Measurements from ENCODE around the gene ACVR1C.

GRCh38 chr2:157592374-157592773, 36.3 kb downstream of the ACVR1C start:
- no peak for TF ChIP-seq GTF2F1 (IDR thresholded peaks at IDR 0.05; ENCODE audit: borderline replicate concordance, low read depth, low read length)
- TF ChIP-seq, protein P1, sequence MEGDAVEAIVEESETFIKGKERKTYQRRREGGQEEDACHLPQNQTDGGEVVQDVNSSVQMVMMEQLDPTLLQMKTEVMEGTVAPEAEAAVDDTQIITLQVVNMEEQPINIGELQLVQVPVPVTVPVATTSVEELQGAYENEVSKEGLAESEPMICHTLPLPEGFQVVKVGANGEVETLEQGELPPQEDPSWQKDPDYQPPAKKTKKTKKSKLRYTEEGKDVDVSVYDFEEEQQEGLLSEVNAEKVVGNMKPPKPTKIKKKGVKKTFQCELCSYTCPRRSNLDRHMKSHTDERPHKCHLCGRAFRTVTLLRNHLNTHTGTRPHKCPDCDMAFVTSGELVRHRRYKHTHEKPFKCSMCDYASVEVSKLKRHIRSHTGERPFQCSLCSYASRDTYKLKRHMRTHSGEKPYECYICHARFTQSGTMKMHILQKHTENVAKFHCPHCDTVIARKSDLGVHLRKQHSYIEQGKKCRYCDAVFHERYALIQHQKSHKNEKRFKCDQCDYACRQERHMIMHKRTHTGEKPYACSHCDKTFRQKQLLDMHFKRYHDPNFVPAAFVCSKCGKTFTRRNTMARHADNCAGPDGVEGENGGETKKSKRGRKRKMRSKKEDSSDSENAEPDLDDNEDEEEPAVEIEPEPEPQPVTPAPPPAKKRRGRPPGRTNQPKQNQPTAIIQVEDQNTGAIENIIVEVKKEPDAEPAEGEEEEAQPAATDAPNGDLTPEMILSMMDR (IDR thresholded peaks at IDR 0.05; ENCODE audit: control extremely low read depth in 1 of 3, insufficient read depth in 1 of 3, low read depth in 1 of 3, low read length in 3 of 3), result no peak
- no peak for TF ChIP-seq EZH2 (IDR thresholded peaks at IDR 0.05; ENCODE audit: low read depth, low read length, severe bottlenecking)
- no peak for TF ChIP-seq ATF3 (IDR thresholded peaks at IDR 0.05; ENCODE audit: insufficient read depth, low read depth, low read length)
- no peak for TF ChIP-seq TAF1 (IDR thresholded peaks at IDR 0.05; ENCODE audit: low read depth, low read length)
- no peak for TF ChIP-seq RNF2 (IDR thresholded peaks at IDR 0.05; ENCODE audit: borderline replicate concordance, low read depth, low read length, missing control alignments, poor library complexity, severe bottlenecking)

Data from H1 (cell line).